PC-9 (cell line): ENCODE measurements around the gene FUBP3. TPM values are rescaled to one million over a fixed set of nuclear protein-coding genes. Genes with fewer than 3 reads are reported as not detected.

ENCODE experiments used
- BruUV-seq: library from RNA; stranded (reverse); fragments of 400-500 nt; replicated peaks from 2 replicates; lab custom pipeline; 2021; lab: Mats Ljungman, UMichigan
- CTCF ChIA-PET: fragments of 300-600 bp; sonication (Branson Sonifier 250); formaldehyde crosslinking; loops from one replicate; lab custom pipeline; 2022; ENCODE audit warnings: antibody characterized with exemption; lab: Charles Lee
- POLR2A ChIA-PET: fragments of 300-600 bp; sonication (Branson Sonifier 250); formaldehyde crosslinking; loops from one replicate; lab custom pipeline; 2022; ENCODE audit warnings: antibody characterized with exemption; ENCODE audit not compliant: unreplicated experiment; lab: Charles Lee
- DNase-seq, 2 experiments: peaks; one replicate each; pipeline versions ENCODE4 v3.0.0 to v3.0.0-alpha.2; 2015 to 2022; ENCODE audit warnings: mixed read lengths in 1 of 2
- H2AFZ ChIP-seq: fragments of 200-600 bp; sonication (generic); 2 replicates; pipeline ENCODE4 v1.8.1; 2017; ENCODE audit warnings: antibody characterized with exemption
- H3F3A ChIP-seq: fragments of 200-600 bp; sonication (generic); 2 replicates; pipeline ENCODE4 v1.8.1; 2017; ENCODE audit warnings: antibody characterized with exemption, mild to moderate bottlenecking, low read depth; ENCODE audit not compliant: insufficient read depth
- H3K27ac ChIP-seq: fragments of 200-600 bp; sonication (generic); 2 replicates; pipeline ENCODE4 v1.6.1; 2016; ENCODE audit warnings: mixed run types
- H3K27me3 ChIP-seq: fragments of 200-600 bp; sonication (generic); 2 replicates; pipeline ENCODE4 v1.6.1; 2016; ENCODE audit warnings: low read depth, mixed run types; ENCODE audit not compliant: insufficient read depth
- H3K36me3 ChIP-seq: fragments of 200-600 bp; sonication (generic); 2 replicates; pipeline ENCODE4 v1.6.1; 2016; ENCODE audit warnings: low read depth, mixed run types
- H3K4me1 ChIP-seq: fragments of 200-600 bp; sonication (generic); replicated peaks from 2 replicates; pipeline ENCODE4 v1.6.1; 2016; ENCODE audit warnings: mixed run types; ENCODE audit not compliant: insufficient read depth
- H3K4me2 ChIP-seq: fragments of 200-600 bp; sonication (generic); 2 replicates; pipeline ENCODE4 v1.6.1; 2017; ENCODE audit warnings: mixed run types
- H3K4me3 ChIP-seq: fragments of 200-600 bp; sonication (generic); 2 replicates; pipeline ENCODE4 v1.6.1; 2016; ENCODE audit warnings: mixed run types
- H3K79me2 ChIP-seq: fragments of 200-600 bp; sonication (generic); 2 replicates; pipeline ENCODE4 v1.6.1; 2017; ENCODE audit warnings: low read depth, mixed run types
- H3K9me2 ChIP-seq: fragments of 200-600 bp; sonication (generic); 2 replicates; pipeline ENCODE4 v1.8.1; 2017; ENCODE audit warnings: mild to moderate bottlenecking; ENCODE audit not compliant: insufficient read depth
- H3K9me3 ChIP-seq: fragments of 200-600 bp; sonication (generic); 2 replicates; pipeline ENCODE4 v1.8.1; 2016; ENCODE audit warnings: low read depth; ENCODE audit not compliant: insufficient read depth
- H4K20me1 ChIP-seq: fragments of 200-600 bp; sonication (generic); 2 replicates; pipeline ENCODE4 v1.8.1; 2017; ENCODE audit not compliant: insufficient read depth
- EZH2 ChIP-seq: fragments of 200-600 bp; sonication (generic); IDR thresholded peaks from 2 replicates; pipeline ENCODE4 v1.8.0; 2017; ENCODE audit warnings: antibody characterized with exemption, low read depth
- intact Hi-C: fragments of 100-400 bp; cut with micrococcal nuclease; formaldehyde crosslinking; loops from one replicate; pipeline ENCODE4 v1.10.0; 2022; ENCODE audit not compliant: unreplicated experiment
- total RNA-seq: library from RNA; stranded (reverse); gene quantifications from 2 replicates; pipeline ENCODE4 v1.2.3, GENCODE V29; 2021
- TF ChIP-seq, protein P1 (sequence below): fragments of 200-600 bp; sonication (generic); conservative IDR thresholded peaks from 2 replicates; pipeline ENCODE4 v1.6.1; 2017; ENCODE audit warnings: mixed run types, antibody characterized with exemption, mild to moderate bottlenecking, moderate library complexity

The FUBP3 gene
- total RNA-seq, 1 experiment from 2014 or later, result 75.6 TPM

- CTCF ChIA-PET, result no interaction called here
- no peak overlapping the region for H2AFZ ChIP-seq
- no peak for DNase-seq
Observed at GRCh38 chr9:130532426-130533080, 46.8 kb upstream of the FUBP3 start.

GRCh38 chr9:130535818-130536521, 43.4 kb upstream of the FUBP3 start:
- Histone ChIP-seq H3K36me3 (no peaks in the 10 kb centered on the region), H3K27me3 (no peaks in the 10 kb centered on the region), H3K79me2 (no peaks in the 10 kb centered on the region), H3K4me2 (no peak overlapping the region), H3K9me2 (no peaks in the 10 kb centered on the region), H2AFZ (no peak overlapping the region), H3K27ac (no peak overlapping the region), H3K4me1 (peaks cover 6% of the 10 kb centered on the region), H3K9me3 (no peaks in the 10 kb centered on the region), H4K20me1 (no peaks in the 10 kb centered on the region), H3K4me3 (no peak overlapping the region), H3F3A (peaks cover 21% of the 10 kb centered on the region)
- intact Hi-C loops, result loop anchor here (5.0 kb wide), 1 partner anchor 41 kb away; the partner anchor contains the start of gene FUBP3
- CTCF ChIA-PET, result interaction anchor here (0.7 kb wide), 2 partner anchors 15 to 35 kb away, joined by 3 read pairs; no protein-coding TSS in a partner anchor
- BruUV-seq, result no TSS peak
- TF ChIP-seq, protein P1, sequence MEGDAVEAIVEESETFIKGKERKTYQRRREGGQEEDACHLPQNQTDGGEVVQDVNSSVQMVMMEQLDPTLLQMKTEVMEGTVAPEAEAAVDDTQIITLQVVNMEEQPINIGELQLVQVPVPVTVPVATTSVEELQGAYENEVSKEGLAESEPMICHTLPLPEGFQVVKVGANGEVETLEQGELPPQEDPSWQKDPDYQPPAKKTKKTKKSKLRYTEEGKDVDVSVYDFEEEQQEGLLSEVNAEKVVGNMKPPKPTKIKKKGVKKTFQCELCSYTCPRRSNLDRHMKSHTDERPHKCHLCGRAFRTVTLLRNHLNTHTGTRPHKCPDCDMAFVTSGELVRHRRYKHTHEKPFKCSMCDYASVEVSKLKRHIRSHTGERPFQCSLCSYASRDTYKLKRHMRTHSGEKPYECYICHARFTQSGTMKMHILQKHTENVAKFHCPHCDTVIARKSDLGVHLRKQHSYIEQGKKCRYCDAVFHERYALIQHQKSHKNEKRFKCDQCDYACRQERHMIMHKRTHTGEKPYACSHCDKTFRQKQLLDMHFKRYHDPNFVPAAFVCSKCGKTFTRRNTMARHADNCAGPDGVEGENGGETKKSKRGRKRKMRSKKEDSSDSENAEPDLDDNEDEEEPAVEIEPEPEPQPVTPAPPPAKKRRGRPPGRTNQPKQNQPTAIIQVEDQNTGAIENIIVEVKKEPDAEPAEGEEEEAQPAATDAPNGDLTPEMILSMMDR, result no peak
- TF ChIP-seq EZH2, result no peak
- no peak for DNase-seq
- POLR2A ChIA-PET, result no interaction called here

More at GRCh38 chr9:130532426-130533080, 46.8 kb upstream of the FUBP3 start:
- Histone ChIP-seq H3K4me3 (no peak overlapping the region), H3K79me2 (no peaks in the 10 kb centered on the region), H3K9me3 (no peaks in the 10 kb centered on the region), H4K20me1 (no peaks in the 10 kb centered on the region), H3K27me3 (no peaks in the 10 kb centered on the region), H3K4me2 (no peak overlapping the region), H3K9me2 (no peaks in the 10 kb centered on the region), H3K36me3 (no peaks in the 10 kb centered on the region), H3K27ac (no peak overlapping the region), H3K4me1 (no peaks in the 10 kb centered on the region), H3F3A (no peaks in the 10 kb centered on the region)
- no TSS peak for BruUV-seq
- TF ChIP-seq, protein P1, result no peak
- TF ChIP-seq EZH2, result no peak
- intact Hi-C loops, result no loop called here
- POLR2A ChIA-PET, result no interaction called here

DNA sequence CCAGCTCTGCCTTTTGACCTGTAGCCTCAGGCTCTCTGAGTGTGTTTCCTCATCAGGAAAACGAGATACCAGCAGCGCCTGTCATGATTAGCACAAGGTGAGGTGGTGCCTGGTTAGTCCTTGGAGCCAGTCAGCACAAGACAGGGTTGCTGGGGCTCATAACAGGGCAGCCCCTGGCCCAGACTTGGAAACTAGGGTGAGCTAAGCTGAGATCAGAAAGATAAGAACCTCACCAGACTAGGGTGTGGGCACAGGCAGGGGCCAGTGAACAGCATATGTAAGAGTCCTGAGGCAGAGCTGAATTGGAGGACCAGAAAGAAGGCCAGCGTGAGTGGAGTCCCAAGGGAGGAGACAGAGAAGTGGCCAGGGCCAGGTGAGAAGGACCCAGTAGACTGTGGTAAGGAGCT, 42.7 kb upstream of the FUBP3 start:
- Histone ChIP-seq H3K4me3 (no peak overlapping the region), H3K27ac (no peak overlapping the region), H4K20me1 (no peaks in the 10 kb centered on the region), H3K4me1 (peaks cover 6% of the 10 kb centered on the region), H3K36me3 (no peaks in the 10 kb centered on the region), H3K79me2 (no peaks in the 10 kb centered on the region), H3K9me2 (no peaks in the 10 kb centered on the region), H3K27me3 (no peaks in the 10 kb centered on the region), H2AFZ (no peak overlapping the region), H3K9me3 (no peaks in the 10 kb centered on the region), H3K4me2 (no peak overlapping the region), H3F3A (peaks cover 21% of the 10 kb centered on the region)
- POLR2A ChIA-PET, result no interaction called here
- intact Hi-C loops, result loop anchor here (5.0 kb wide), 1 partner anchor 41 kb away; the partner anchor contains the start of gene FUBP3
- TF ChIP-seq, protein P1, result no peak
- TF ChIP-seq EZH2, result no peak
- no TSS peak for BruUV-seq
- DNase-seq, result no peak
- CTCF ChIA-PET, result interaction anchor here (0.5 to 0.7 kb wide), 3 partner anchors 14 to 428 kb away, joined by 3 to 6 read pairs (median 3); no protein-coding TSS in a partner anchor
